GM18870 (cell line): Measurements from ENCODE around the gene SYNM.

Source experiments
- ATAC-seq: cut with Tn5 transposase; IDR thresholded peaks from one replicate; pipeline ENCODE4 v1.9.1; 2021; ENCODE audit warnings: moderate library complexity; ENCODE audit not compliant: unreplicated experiment

Gene SYNM

GRCh38 chr15:99082798-99083197 is 22.1 kb upstream of the SYNM start:
- ATAC-seq, result no peak

- no peak for ATAC-seq
These were observed 19.9 kb upstream of the SYNM start for GRCh38 chr15:99084965-99085364.

GRCh38 chr15:99085413-99086326 is 19.2 kb upstream of the SYNM start:
- no peak for ATAC-seq

- ATAC-seq, result no peak
These were observed 18.6 kb upstream of the SYNM start for GRCh38 chr15:99086327-99086667.

- no peak for ATAC-seq
These were observed 17.4 kb upstream of the SYNM start for GRCh38 chr15:99087405-99087943.

GRCh38 chr15:99090011-99090699 is 14.7 kb upstream of the SYNM start:
- peak; percentile 99 for ATAC-seq

- no peak for ATAC-seq
These were observed 13.9 kb upstream of the SYNM start for GRCh38 chr15:99090938-99091337.

GRCh38 chr15:99092554-99093172 is 12.2 kb upstream of the SYNM start:
- no peak for ATAC-seq

GRCh38 chr15:99095626-99096025 is 9.3 kb upstream of the SYNM start:
- no peak for ATAC-seq

- ATAC-seq, result no peak
These were observed 8.5 kb upstream of the SYNM start for GRCh38 chr15:99096173-99096893.

GRCh38 chr15:99096894-99097426 is 7.9 kb upstream of the SYNM start:
- no peak for ATAC-seq

- ATAC-seq, result no peak
These were observed 7.2 kb upstream of the SYNM start for GRCh38 chr15:99097441-99098410.

- no peak for ATAC-seq
These were observed 6.5 kb upstream of the SYNM start for GRCh38 chr15:99098426-99098825.

- no peak for ATAC-seq
These were observed 5.9 kb upstream of the SYNM start for GRCh38 chr15:99098991-99099390.

- ATAC-seq, result no peak
These were observed 5.2 kb upstream of the SYNM start for GRCh38 chr15:99099661-99100060.

- no peak for ATAC-seq
These were observed 4.4 kb upstream of the SYNM start for GRCh38 chr15:99100245-99101173.

GRCh38 chr15:99101501-99101900 is 3.4 kb upstream of the SYNM start:
- ATAC-seq, result no peak
